Measurements from ENCODE around the gene PRPF8.

PRPF8 gene

GRCh38 chr17:1624650-1625049, 60.0 kb downstream of the PRPF8 start:
- no peak for DNase-seq

- DNase-seq: no peak
These were observed 61.5 kb downstream of the PRPF8 start for GRCh38 chr17:1623057-1623630.

GRCh38 chr17:1621273-1621954, 63.3 kb downstream of the PRPF8 start:
- no peak for DNase-seq

- no peak for DNase-seq
These were observed 64.2 kb downstream of the PRPF8 start for GRCh38 chr17:1620486-1620885.

GRCh38 chr17:1617620-1618174, 67.0 kb downstream of the PRPF8 start:
- no peak for DNase-seq

GRCh38 chr17:1616101-1616500, 68.6 kb downstream of the PRPF8 start:
- no peak for DNase-seq

GRCh38 chr17:1612400-1612799, 72.3 kb downstream of the PRPF8 start:
- DNase-seq: no peak

GRCh38 chr17:1611715-1612114, 73.0 kb downstream of the PRPF8 start:
- DNase-seq: no peak

- no peak for DNase-seq
These were observed 76.0 kb downstream of the PRPF8 start for GRCh38 chr17:1608676-1609075.

- no peak for DNase-seq
These were observed 76.7 kb downstream of the PRPF8 start for GRCh38 chr17:1607971-1608320.

- no peak for DNase-seq
These were observed 78.2 kb downstream of the PRPF8 start for GRCh38 chr17:1606352-1606985.

GRCh38 chr17:1605681-1606351, 78.9 kb downstream of the PRPF8 start:
- DNase-seq: no peak

GRCh38 chr17:1604831-1605528, 79.7 kb downstream of the PRPF8 start:
- no peak for DNase-seq

- no peak for DNase-seq
These were observed 83.1 kb downstream of the PRPF8 start for GRCh38 chr17:1601571-1601970.
